H9 (cell line): ENCODE results near the gene CD4. TPM values are rescaled to one million over a fixed set of nuclear protein-coding genes. Genes with fewer than 3 reads are reported as not detected.
A peak's percentile ranks its signal among the peaks of the same experiment; 100 is the strongest.

Source experiments
- DNase-seq: peaks from one replicate; pipeline ENCODE4 v3.0.0-alpha.2; 2017
- H2AFZ ChIP-seq: one replicate; pipeline ENCODE4 v1.6.1; 2013; ENCODE audit warnings: mild to moderate bottlenecking, low read length, control low read depth, moderate library complexity
- H2AK5ac ChIP-seq: 2 replicates; pipeline ENCODE4 v1.6.1; 2013; ENCODE audit warnings: low read length, control low read depth, mixed read lengths; ENCODE audit not compliant: insufficient read length
- H2BK120ac ChIP-seq: one replicate; pipeline ENCODE4 v1.6.1; 2013; ENCODE audit warnings: low read depth, mild to moderate bottlenecking, low read length, control low read depth, inconsistent platforms; ENCODE audit not compliant: poor library complexity, severe bottlenecking
- H2BK12ac ChIP-seq: 2 replicates; pipeline ENCODE4 v1.6.1; 2013; ENCODE audit warnings: low read length, control low read depth, mixed read lengths, low read depth; ENCODE audit not compliant: insufficient read length
- H2BK15ac ChIP-seq: 2 replicates; pipeline ENCODE4 v1.6.1; 2013; ENCODE audit warnings: low read depth, low read length, control low read depth
- H2BK20ac ChIP-seq: one replicate; pipeline ENCODE4 v1.6.1; 2013; ENCODE audit warnings: low read depth, mild to moderate bottlenecking, low read length, control low read depth, inconsistent platforms; ENCODE audit not compliant: poor library complexity, severe bottlenecking
- H2BK5ac ChIP-seq: 2 replicates; pipeline ENCODE4 v1.6.1; 2013; ENCODE audit warnings: low read length, control low read depth, mixed read lengths; ENCODE audit not compliant: insufficient read length
- H3K14ac ChIP-seq: 2 replicates; pipeline ENCODE4 v1.6.1; 2013; ENCODE audit warnings: low read length, control low read depth; ENCODE audit not compliant: insufficient read depth
- H3K18ac ChIP-seq: 2 replicates; pipeline ENCODE4 v1.6.1; 2013; ENCODE audit warnings: low read depth, mild to moderate bottlenecking, mixed read lengths, low read length, control low read depth; ENCODE audit not compliant: insufficient read length
- H3K23ac ChIP-seq: 2 replicates; pipeline ENCODE4 v1.6.1; 2013; ENCODE audit warnings: low read length, control low read depth, mixed read lengths, low read depth; ENCODE audit not compliant: insufficient read length
- H3K23me2 ChIP-seq: 2 replicates; pipeline ENCODE4 v1.6.1; 2013; ENCODE audit warnings: low read depth, mild to moderate bottlenecking, mixed read lengths, low read length, control low read depth; ENCODE audit not compliant: insufficient read length, poor library complexity, severe bottlenecking
- H3K27ac ChIP-seq: 2 replicates; pipeline ENCODE4 v1.5.1; 2013; ENCODE audit warnings: low read length, control low read depth, mixed read lengths, low read depth; ENCODE audit not compliant: insufficient read length
- H3K27me3 ChIP-seq: 2 replicates; pipeline ENCODE4 v1.6.1; 2013; ENCODE audit warnings: low read length, control low read depth, inconsistent platforms; ENCODE audit not compliant: insufficient read depth
- H3K4ac ChIP-seq: 2 replicates; pipeline ENCODE4 v1.6.1; 2013; ENCODE audit warnings: low read depth, mild to moderate bottlenecking, control low read depth, inconsistent platforms, low read length, moderate library complexity
- H3K4me1 ChIP-seq: 2 replicates; pipeline ENCODE4 v1.6.1; 2013; ENCODE audit warnings: low read length, control low read depth, inconsistent platforms; ENCODE audit not compliant: insufficient read depth
- H3K4me2 ChIP-seq: 2 replicates; pipeline ENCODE4 v1.6.1; 2013; ENCODE audit warnings: low read length, control low read depth, mixed read lengths; ENCODE audit not compliant: insufficient read length, insufficient read depth
- H3K56ac ChIP-seq: 2 replicates; pipeline ENCODE4 v1.6.1; 2013; ENCODE audit warnings: low read depth, mild to moderate bottlenecking, mixed read lengths, low read length, control low read depth; ENCODE audit not compliant: insufficient read length
- H3K79me1 ChIP-seq: 2 replicates; pipeline ENCODE4 v1.6.1; 2013; ENCODE audit warnings: low read depth, mild to moderate bottlenecking, moderate library complexity, low read length, control low read depth, inconsistent platforms; ENCODE audit not compliant: insufficient read depth, poor library complexity, severe bottlenecking
- H3K79me2 ChIP-seq: 2 replicates; pipeline ENCODE4 v1.6.1; 2013; ENCODE audit warnings: low read length, control low read depth, inconsistent platforms; ENCODE audit not compliant: insufficient read depth
- H3K9ac ChIP-seq: 2 replicates; pipeline ENCODE4 v1.6.1; 2013; ENCODE audit warnings: low read length, control low read depth, mixed read lengths; ENCODE audit not compliant: insufficient read length; ENCODE audit errors: extremely low read depth
- H3K9me3 ChIP-seq: one replicate; pipeline ENCODE4 v1.6.1; 2013; ENCODE audit warnings: low read depth, low read length, inconsistent platforms; ENCODE audit not compliant: control insufficient read depth
- H3T11ph ChIP-seq: one replicate; pipeline ENCODE4 v1.6.1; 2013; ENCODE audit warnings: mild to moderate bottlenecking, low read length, control low read depth, inconsistent platforms
- H4K20me1 ChIP-seq: one replicate; pipeline ENCODE4 v1.6.1; 2013; ENCODE audit not compliant: control insufficient read depth, insufficient read length, insufficient read depth
- H4K5ac ChIP-seq: 2 replicates; pipeline ENCODE4 v1.6.1; 2013; ENCODE audit warnings: low read depth, mild to moderate bottlenecking, mixed read lengths, low read length, control low read depth; ENCODE audit not compliant: insufficient read length
- H4K8ac ChIP-seq: replicated peaks from 2 replicates; pipeline ENCODE4 v1.6.1; 2013; ENCODE audit warnings: low read length, control low read depth, mixed read lengths, low read depth; ENCODE audit not compliant: insufficient read length
- H4K91ac ChIP-seq: 2 replicates; pipeline ENCODE4 v1.6.1; 2013; ENCODE audit warnings: low read depth, mild to moderate bottlenecking, moderate library complexity, mixed read lengths, low read length, control low read depth; ENCODE audit not compliant: insufficient read length
- H3K27ac Mint-ChIP-seq, 3 experiments: 2 replicates in 2 of 3; 3 replicates in 1 of 3; pipeline ENCODE4 v1.8.0; 2020 to 2021; ENCODE audit warnings: mixed read lengths in 3 of 3, mild to moderate bottlenecking in 1 of 3, moderate library complexity in 1 of 3
- H3K27me3 Mint-ChIP-seq: 2 replicates; pipeline ENCODE4 v1.8.0; 2021; ENCODE audit warnings: low read depth, mild to moderate bottlenecking, moderate library complexity, mixed read lengths
- H3K36me3 Mint-ChIP-seq, 3 experiments: 2 replicates in 2 of 3; 3 replicates in 1 of 3; pipeline ENCODE4 v1.8.0; 2020 to 2021; ENCODE audit warnings: low read depth in 3 of 3, mixed read lengths in 3 of 3; ENCODE audit not compliant: insufficient read depth in 1 of 3
- H3K4me1 Mint-ChIP-seq, 2 experiments: 2 replicates each; pipeline ENCODE4 v1.8.0; 2020; ENCODE audit warnings: mixed read lengths in 2 of 2
- H3K4me3 Mint-ChIP-seq, 2 experiments: 2 replicates in 1 of 2; 3 replicates in 1 of 2; pipeline ENCODE4 v1.8.0; 2020 to 2021; ENCODE audit warnings: mild to moderate bottlenecking in 2 of 2, mixed read lengths in 2 of 2, moderate library complexity in 1 of 2
- H3K9me3 Mint-ChIP-seq, 2 experiments: 2 replicates in 1 of 2; 3 replicates in 1 of 2; pipeline ENCODE4 v1.8.0; 2020; ENCODE audit warnings: mild to moderate bottlenecking in 2 of 2, mixed read lengths in 2 of 2, moderate library complexity in 1 of 2
- WGBS: extraction: QIAGEN DNeasy Blood & Tissue Kit; methylation state at CpG from one replicate; pipeline ENCODE4 v1.1.7; 2013; ENCODE audit warnings: missing lambda C conversion rate, low lambda C conversion rate, mixed read lengths; ENCODE audit not compliant: insufficient read length; ENCODE audit errors: extremely low coverage; 5-methylcytosine and 5-hydroxymethylcytosine counted together
- total RNA-seq: library from RNA; stranded (reverse); gene quantifications from 2 replicates; pipeline ENCODE4 v1.2.1, GENCODE V29; 2021
- TF ChIP-seq, protein P1 (sequence below): fragments of 200-600 bp; sonication (generic); conservative IDR thresholded peaks from 3 replicates; pipeline ENCODE4 v1.8.0; 2021; ENCODE audit warnings: antibody characterized with exemption, mild to moderate bottlenecking

The CD4 gene
- total RNA-seq, 1 experiment from 2014 or later: 1.1 TPM

DNA sequence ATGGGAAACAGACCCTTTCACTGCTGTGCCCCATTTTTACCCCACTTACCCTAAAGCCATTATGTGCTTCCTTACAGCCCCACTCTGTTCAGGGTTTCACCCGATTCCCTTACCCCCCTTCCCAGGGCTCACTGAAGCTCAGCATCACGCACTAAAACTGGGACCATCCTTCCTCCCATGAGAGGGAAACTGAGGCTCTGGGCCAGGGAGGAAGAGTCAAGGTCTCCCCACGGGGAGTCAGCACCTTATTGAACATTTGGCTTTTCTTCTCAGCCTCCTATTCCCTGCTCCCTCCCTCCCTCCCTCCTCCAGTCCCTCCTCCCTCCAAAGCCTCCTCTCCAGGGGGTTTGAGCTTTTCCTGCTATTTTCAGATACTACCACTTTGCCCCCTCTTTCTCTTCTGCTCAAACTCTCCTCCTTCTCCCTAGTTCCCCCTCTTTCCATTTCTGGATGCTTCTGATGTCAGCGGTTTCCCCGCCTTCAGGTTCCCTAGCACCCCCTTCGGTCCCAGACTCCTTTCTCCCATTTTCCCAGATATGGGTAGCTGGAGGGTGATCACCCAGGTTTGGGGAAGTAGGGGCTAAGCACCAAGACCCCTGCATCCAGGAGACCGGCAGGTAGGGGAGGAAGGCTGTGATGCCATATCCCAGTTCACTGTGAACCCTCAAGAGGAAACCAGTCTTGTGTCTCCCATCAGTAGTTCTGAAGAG, 33.3 kb downstream of the CD4 start:
- H4K20me1 ChIP-seq: peaks cover 4% of the 10 kb centered on the region
- no peak overlapping the region for H3K4ac ChIP-seq
- no peak overlapping the region for H3K14ac ChIP-seq
- H2AFZ ChIP-seq: no peak overlapping the region
- H2AK5ac ChIP-seq: no peak overlapping the region
- H2BK120ac ChIP-seq: no peak overlapping the region
- peaks cover 62% of the 10 kb centered on the region for H3K27me3 Mint-ChIP-seq
- peaks cover 4% of the 10 kb centered on the region; the same call in 1 of the 2 replicates for H3K27me3 ChIP-seq
- H4K91ac ChIP-seq: no peak overlapping the region
- H3K4me1 ChIP-seq: peaks cover 10% of the 10 kb centered on the region; the same call in 1 of the 2 replicates
- no peaks in the 10 kb centered on the region for H3K79me2 ChIP-seq
- H2BK5ac ChIP-seq: no peak overlapping the region
- peaks cover 11% of the 10 kb centered on the region for H3K23me2 ChIP-seq
- peaks cover 10 to 15% (median 10%) of the 10 kb centered on the region in 3 experiments; a peak in 6 of 7 replicates for H3K36me3 Mint-ChIP-seq
- H3K23ac ChIP-seq: no peak overlapping the region
- no CpG with 5 or more reads among the region's 7 CpGs for WGBS
- peaks cover 0 to 2% of the 10 kb centered on the region in 2 experiments; a peak in 1 of 5 replicates for H3K9me3 Mint-ChIP-seq
- H4K8ac ChIP-seq: no peak overlapping the region
- H3K56ac ChIP-seq: no peak overlapping the region
- H3K4me2 ChIP-seq: peak overlapping the region; percentile 34
- H3K27ac Mint-ChIP-seq: peak overlapping the region in 1 of 3 experiments; percentile 14; a peak in 2 of 7 replicates
- no peak overlapping the region for H2BK20ac ChIP-seq
- no peak overlapping the region for H3K27ac ChIP-seq
- no peak for DNase-seq
- H3K9me3 ChIP-seq: no peaks in the 10 kb centered on the region
- H2BK15ac ChIP-seq: no peak overlapping the region
- no peaks in the 10 kb centered on the region for H3K79me1 ChIP-seq
- H3K4me3 Mint-ChIP-seq: peak overlapping the region; percentile 73 to 85
- no peak overlapping the region for H2BK12ac ChIP-seq
- no peak overlapping the region for H3K18ac ChIP-seq
- peaks cover 71 to 82% of the 10 kb centered on the region in 2 experiments for H3K4me1 Mint-ChIP-seq
- H4K5ac ChIP-seq: no peak overlapping the region
- H3T11ph ChIP-seq: no peak overlapping the region
- H3K9ac ChIP-seq: no peak overlapping the region
- TF ChIP-seq, protein P1, sequence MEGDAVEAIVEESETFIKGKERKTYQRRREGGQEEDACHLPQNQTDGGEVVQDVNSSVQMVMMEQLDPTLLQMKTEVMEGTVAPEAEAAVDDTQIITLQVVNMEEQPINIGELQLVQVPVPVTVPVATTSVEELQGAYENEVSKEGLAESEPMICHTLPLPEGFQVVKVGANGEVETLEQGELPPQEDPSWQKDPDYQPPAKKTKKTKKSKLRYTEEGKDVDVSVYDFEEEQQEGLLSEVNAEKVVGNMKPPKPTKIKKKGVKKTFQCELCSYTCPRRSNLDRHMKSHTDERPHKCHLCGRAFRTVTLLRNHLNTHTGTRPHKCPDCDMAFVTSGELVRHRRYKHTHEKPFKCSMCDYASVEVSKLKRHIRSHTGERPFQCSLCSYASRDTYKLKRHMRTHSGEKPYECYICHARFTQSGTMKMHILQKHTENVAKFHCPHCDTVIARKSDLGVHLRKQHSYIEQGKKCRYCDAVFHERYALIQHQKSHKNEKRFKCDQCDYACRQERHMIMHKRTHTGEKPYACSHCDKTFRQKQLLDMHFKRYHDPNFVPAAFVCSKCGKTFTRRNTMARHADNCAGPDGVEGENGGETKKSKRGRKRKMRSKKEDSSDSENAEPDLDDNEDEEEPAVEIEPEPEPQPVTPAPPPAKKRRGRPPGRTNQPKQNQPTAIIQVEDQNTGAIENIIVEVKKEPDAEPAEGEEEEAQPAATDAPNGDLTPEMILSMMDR: no peak
